ENCODE data around the gene VN1R5. TPM values are rescaled to one million over a fixed set of nuclear protein-coding genes. Genes with fewer than 3 reads are reported as not detected.

The VN1R5 gene
- total and polyA plus RNA-seq, 9 of the 15 experiments (the other 6 are each of a cell fraction or from before 2014, with no cell fraction given), result not detected

- no peak for TF ChIP-seq KDM4B (IDR thresholded peaks at IDR 0.05; ENCODE audit: borderline replicate concordance in 2 of 2, low read depth in 1 of 2)
- no peak for TF ChIP-seq SRF (CRISPR knock-in tag; IDR thresholded peaks at IDR 0.05)
- TF ChIP-seq L3MBTL2 (IDR thresholded peaks at IDR 0.05), result no peak
- TF ChIP-seq HMBOX1 (IDR thresholded peaks at IDR 0.05), result peak; percentile 88
- no peak for TF ChIP-seq GATA2 (CRISPR knock-in tag; IDR thresholded peaks at IDR 0.05)
- peak; percentile 82 for TF ChIP-seq CBFA2T2 (conservative IDR thresholded peaks at IDR 0.05)
- TF ChIP-seq RNF2 (IDR thresholded peaks at IDR 0.05), result no peak
- TF ChIP-seq TAF9B (IDR thresholded peaks at IDR 0.05; ENCODE audit: partially characterized antibody), result peak; percentile 90
- no peak for TF ChIP-seq ZNF830 (CRISPR knock-in tag; IDR thresholded peaks at IDR 0.05)
- TF ChIP-seq CUX1 (CRISPR knock-in tag; IDR thresholded peaks at IDR 0.05), result no peak
- TF ChIP-seq ZNF668 (CRISPR knock-in tag; IDR thresholded peaks at IDR 0.05), result no peak
- TF ChIP-seq, protein P1, sequence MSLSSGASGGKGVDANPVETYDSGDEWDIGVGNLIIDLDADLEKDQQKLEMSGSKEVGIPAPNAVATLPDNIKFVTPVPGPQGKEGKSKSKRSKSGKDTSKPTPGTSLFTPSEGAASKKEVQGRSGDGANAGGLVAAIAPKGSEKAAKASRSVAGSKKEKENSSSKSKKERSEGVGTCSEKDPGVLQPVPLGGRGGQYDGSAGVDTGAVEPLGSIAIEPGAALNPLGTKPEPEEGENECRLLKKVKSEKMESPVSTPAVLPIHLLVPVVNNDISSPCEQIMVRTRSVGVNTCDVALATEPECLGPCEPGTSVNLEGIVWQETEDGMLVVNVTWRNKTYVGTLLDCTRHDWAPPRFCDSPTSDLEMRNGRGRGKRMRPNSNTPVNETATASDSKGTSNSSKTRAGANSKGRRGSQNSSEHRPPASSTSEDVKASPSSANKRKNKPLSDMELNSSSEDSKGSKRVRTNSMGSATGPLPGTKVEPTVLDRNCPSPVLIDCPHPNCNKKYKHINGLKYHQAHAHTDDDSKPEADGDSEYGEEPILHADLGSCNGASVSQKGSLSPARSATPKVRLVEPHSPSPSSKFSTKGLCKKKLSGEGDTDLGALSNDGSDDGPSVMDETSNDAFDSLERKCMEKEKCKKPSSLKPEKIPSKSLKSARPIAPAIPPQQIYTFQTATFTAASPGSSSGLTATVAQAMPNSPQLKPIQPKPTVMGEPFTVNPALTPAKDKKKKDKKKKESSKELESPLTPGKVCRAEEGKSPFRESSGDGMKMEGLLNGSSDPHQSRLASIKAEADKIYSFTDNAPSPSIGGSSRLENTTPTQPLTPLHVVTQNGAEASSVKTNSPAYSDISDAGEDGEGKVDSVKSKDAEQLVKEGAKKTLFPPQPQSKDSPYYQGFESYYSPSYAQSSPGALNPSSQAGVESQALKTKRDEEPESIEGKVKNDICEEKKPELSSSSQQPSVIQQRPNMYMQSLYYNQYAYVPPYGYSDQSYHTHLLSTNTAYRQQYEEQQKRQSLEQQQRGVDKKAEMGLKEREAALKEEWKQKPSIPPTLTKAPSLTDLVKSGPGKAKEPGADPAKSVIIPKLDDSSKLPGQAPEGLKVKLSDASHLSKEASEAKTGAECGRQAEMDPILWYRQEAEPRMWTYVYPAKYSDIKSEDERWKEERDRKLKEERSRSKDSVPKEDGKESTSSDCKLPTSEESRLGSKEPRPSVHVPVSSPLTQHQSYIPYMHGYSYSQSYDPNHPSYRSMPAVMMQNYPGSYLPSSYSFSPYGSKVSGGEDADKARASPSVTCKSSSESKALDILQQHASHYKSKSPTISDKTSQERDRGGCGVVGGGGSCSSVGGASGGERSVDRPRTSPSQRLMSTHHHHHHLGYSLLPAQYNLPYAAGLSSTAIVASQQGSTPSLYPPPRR (CRISPR knock-in tag; IDR thresholded peaks at IDR 0.05; ENCODE audit: borderline replicate concordance), result no peak
- peak; percentile 60 for TF ChIP-seq NCOR1 (IDR thresholded peaks at IDR 0.05)
- TF ChIP-seq ILK (tag; IDR thresholded peaks at IDR 0.05; ENCODE audit: borderline replicate concordance, low read depth), result no peak
- no peak for TF ChIP-seq BRD4 (IDR thresholded peaks at IDR 0.05)
- no peak for TF ChIP-seq EWSR1 (IDR thresholded peaks at IDR 0.05; ENCODE audit: borderline replicate concordance, low read depth, partially characterized antibody)
- 0 out of 2 replicates have a peak, but pooled peaks have one; percentile 13 for TF ChIP-seq MYC (IDR thresholded peaks at IDR 0.05; ENCODE audit: low read depth, low read length)
- no peak for TF ChIP-seq MYC (CRISPR knock-in tag; IDR thresholded peaks at IDR 0.05; ENCODE audit: borderline replicate concordance, low read depth)
- peak; percentile 67; the same call in 1 of the 2 replicates for TF ChIP-seq MYNN (IDR thresholded peaks at IDR 0.05)
- TF ChIP-seq MYNN (CRISPR knock-in tag; IDR thresholded peaks at IDR 0.05), result no peak
These were observed 43.9 kb upstream of the VN1R5 start (continued) for GRCh38 chr1:247212012-247212411.

Data from K562 (cell line).